SK-N-SH (cell line): ENCODE measurements around the gene ZFHX3. TPM values are rescaled to one million over a fixed set of nuclear protein-coding genes. Genes with fewer than 3 reads are reported as not detected.

Source experiments
- CTCF ChIA-PET: fragments of 300-600, 350-600 bp; formaldehyde crosslinking; extraction: SDS; loops from one replicate; lab custom pipeline; 2021; lab: Yijun Ruan, JAX
- POLR2A ChIA-PET: fragments of 350-600 bp; sonication (Branson Sonifier 250); formaldehyde crosslinking; extraction: SDS; loops from one replicate; lab custom pipeline; 2020; ENCODE audit warnings: antibody characterized with exemption, inconsistent platforms; lab: Yijun Ruan, JAX
- DNase-seq: peaks from one replicate; pipeline ENCODE4 v3.0.0; 2012
- H2AFZ ChIP-seq: fragments of 200-600 bp; sonication (generic); 2 replicates; pipeline ENCODE4 v1.8.1; 2016; ENCODE audit warnings: antibody characterized with exemption, mild to moderate bottlenecking, low read depth
- H3F3A ChIP-seq: fragments of 200-600 bp; sonication (generic); replicated peaks from 2 replicates; pipeline ENCODE3; 2016; ENCODE audit warnings: antibody characterized with exemption, mild to moderate bottlenecking; ENCODE audit not compliant: insufficient read depth
- H3K27ac ChIP-seq, 2 experiments: fragments of 200-500 bp in 1 of 2; fragments of 200-600 bp in 1 of 2; sonication (Bioruptor generic) in 1 of 2; sonication (generic), shearing (Covaris generic) in 1 of 2; 2 replicates each; pipeline versions ENCODE4 v1.5.1 to v1.6.1; 2014 to 2016; ENCODE audit warnings: low read depth in 2 of 2, inconsistent platforms in 1 of 2, low read length in 1 of 2, mild to moderate bottlenecking in 1 of 2, mixed read lengths in 1 of 2
- H3K27me3 ChIP-seq: fragments of 200-600 bp; sonication (generic), shearing (Covaris generic); 2 replicates; pipeline ENCODE4 v1.6.1; 2016; ENCODE audit warnings: mixed run types; ENCODE audit not compliant: insufficient read depth
- H3K36me3 ChIP-seq, 2 experiments: fragments of 200-500 bp in 1 of 2; fragments of 200-600 bp in 1 of 2; sonication (Bioruptor generic) in 1 of 2; sonication (generic) in 1 of 2; replicated peaks in 1 of 2; 2 replicates each; pipeline versions ENCODE3 to v1.5.1; 2014 to 2016; ENCODE audit warnings: low read length in 1 of 2, mild to moderate bottlenecking in 1 of 2; ENCODE audit not compliant: insufficient read depth in 2 of 2, control insufficient read depth in 1 of 2
- H3K4me1 ChIP-seq, 2 experiments: fragments of 200-500 bp in 1 of 2; fragments of 200-600 bp in 1 of 2; sonication (Bioruptor generic) in 1 of 2; sonication (generic), shearing (Covaris generic) in 1 of 2; 2 replicates each; pipeline versions ENCODE4 v1.5.1 to v1.6.1; 2014 to 2016; ENCODE audit warnings: low read depth in 1 of 2, low read length in 1 of 2, mixed run types in 1 of 2; ENCODE audit not compliant: insufficient read depth in 2 of 2, control insufficient read depth in 1 of 2
- H3K4me2 ChIP-seq: fragments of 200-600 bp; sonication (generic), shearing (Covaris generic); 2 replicates; pipeline ENCODE4 v1.6.1; 2017; ENCODE audit warnings: mixed run types
- H3K4me3 ChIP-seq, 2 experiments: fragments of 200-500 bp in 1 of 2; fragments of 200-600 bp in 1 of 2; sonication (Bioruptor generic) in 1 of 2; sonication (generic), shearing (Covaris generic) in 1 of 2; 2 replicates each; pipeline versions ENCODE4 v1.5.1 to v1.8.1; 2014 to 2016; ENCODE audit warnings: low read depth in 2 of 2, inconsistent platforms in 1 of 2, low read length in 1 of 2, mild to moderate bottlenecking in 1 of 2, mixed read lengths in 1 of 2, moderate library complexity in 1 of 2
- H3K79me2 ChIP-seq: fragments of 200-600 bp; sonication (generic); 2 replicates; pipeline ENCODE4 v1.8.1; 2017; ENCODE audit warnings: mild to moderate bottlenecking; ENCODE audit not compliant: insufficient read depth
- H3K9ac ChIP-seq: fragments of 200-600 bp; sonication (generic); 2 replicates; pipeline ENCODE4 v1.6.1; 2017; ENCODE audit warnings: mixed run types
- H3K9me2 ChIP-seq: fragments of 200-600 bp; sonication (generic); 2 replicates; pipeline ENCODE4 v1.6.1; 2017; ENCODE audit warnings: mixed run types
- H3K9me3 ChIP-seq: fragments of 200-600 bp; sonication (generic); 2 replicates; pipeline ENCODE4 v1.6.1; 2017; ENCODE audit warnings: mixed run types, mild to moderate bottlenecking, moderate library complexity
- H4K20me1 ChIP-seq: fragments of 200-600 bp; sonication (generic); 2 replicates; pipeline ENCODE4 v1.6.1; 2017; ENCODE audit warnings: mild to moderate bottlenecking, mixed run types; ENCODE audit not compliant: insufficient read depth
- FOXM1 ChIP-seq: IDR thresholded peaks from 2 replicates; pipeline ENCODE4 v1.4.0; 2012; ENCODE audit warnings: low read depth, mild to moderate bottlenecking
- GABPA ChIP-seq: IDR thresholded peaks from 2 replicates; pipeline ENCODE4 v1.4.0; 2012; ENCODE audit warnings: low read depth, mild to moderate bottlenecking
- MEF2A ChIP-seq: IDR thresholded peaks from 2 replicates; pipeline ENCODE4 v1.4.0; 2012; ENCODE audit warnings: low read depth, borderline replicate concordance
- RAD21 ChIP-seq: IDR thresholded peaks from 2 replicates; pipeline ENCODE4 v1.6.1; 2012; ENCODE audit warnings: mild to moderate bottlenecking, low read length
- REST ChIP-seq: IDR thresholded peaks from 2 replicates; pipeline ENCODE4 v1.6.1; 2012; ENCODE audit warnings: mild to moderate bottlenecking, low read depth, low read length, moderate library complexity
- SIN3A ChIP-seq: IDR thresholded peaks from 2 replicates; pipeline ENCODE4 v1.6.1; 2012; ENCODE audit warnings: low read depth, mild to moderate bottlenecking, low read length, moderate library complexity, borderline replicate concordance
- TEAD4 ChIP-seq: IDR thresholded peaks from 2 replicates; pipeline ENCODE4 v1.4.0; 2012; ENCODE audit warnings: mild to moderate bottlenecking, borderline replicate concordance; ENCODE audit not compliant: insufficient read depth
- USF2 ChIP-seq: fragments of 150-350 bp; IDR thresholded peaks from 2 replicates; pipeline ENCODE4 v1.6.1; 2017; ENCODE audit warnings: antibody characterized with exemption, low read length, low read depth, borderline replicate concordance
- WGBS: methylation state at CpG from one replicate; pipeline ENCODE4 v1.1.6; 2017; ENCODE audit warnings: low lambda C conversion rate; 5-methylcytosine and 5-hydroxymethylcytosine counted together
- polyA plus RNA-seq, 3 experiments: library from polyadenylated mRNA; depleted of rRNA; stranded (reverse); fragments of >200 nt; gene quantifications; 2 replicates each; pipeline ENCODE4 v1.2.3, GENCODE V29; 2012
- TF ChIP-seq, protein P1 (sequence below): fragments of 200-600 bp; sonication (generic); IDR thresholded peaks from 2 replicates; pipeline ENCODE4 v1.6.1; 2017; ENCODE audit warnings: antibody characterized with exemption, mild to moderate bottlenecking, moderate library complexity

ZFHX3 gene
- polyA plus RNA-seq, 1 of the 3 experiments (the other 2 are of a cell fraction) = 2.0 TPM

DNA sequence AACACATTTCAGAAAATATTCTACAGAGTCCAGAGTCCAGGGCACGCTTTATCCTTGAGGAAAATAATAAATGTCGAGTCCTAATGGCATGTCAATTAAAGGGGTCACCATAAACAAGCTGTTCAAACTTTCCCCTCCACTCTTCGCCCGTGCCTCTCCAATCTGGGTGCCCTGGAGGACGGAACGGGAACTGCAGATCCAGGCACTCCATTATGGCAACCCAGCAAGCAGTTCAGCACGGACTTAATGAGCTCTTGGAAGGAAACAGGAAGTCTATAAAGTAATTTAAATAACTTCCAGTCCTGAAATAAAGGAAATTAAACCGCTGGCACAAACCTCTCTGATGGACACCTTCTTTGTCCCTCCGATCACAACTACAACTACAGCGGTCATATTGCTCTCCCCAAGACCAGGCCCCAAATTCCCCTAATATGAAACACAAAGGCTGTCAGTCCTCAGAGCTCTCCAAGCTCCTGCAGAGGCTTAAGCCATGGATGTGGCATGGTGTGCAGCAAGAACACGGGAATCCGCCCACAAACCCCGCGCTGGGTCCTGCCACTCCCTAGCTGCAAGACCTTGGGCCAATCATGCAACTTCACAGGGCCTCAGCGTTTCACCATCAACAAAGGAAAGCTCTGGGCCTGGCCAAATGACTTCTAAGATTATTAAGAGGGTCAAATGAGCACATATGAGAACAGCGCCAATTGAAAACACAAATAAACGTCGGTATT lies 52.6 kb downstream of the ZFHX3 start:
- Histone ChIP-seq H2AFZ (no peak overlapping the region), H4K20me1 (peaks cover 33% of the 10 kb centered on the region; the same call in 1 of the 2 replicates), H3K27ac (no peak overlapping the region), H3K36me3 (no peaks in the 10 kb centered on the region), H3K9me2 (no peaks in the 10 kb centered on the region), H3K9ac (no peak overlapping the region), H3K4me2 (no peak overlapping the region), H3K9me3 (no peaks in the 10 kb centered on the region), H3K27me3 (no peaks in the 10 kb centered on the region), H3K4me3 (no peak overlapping the region), H3F3A (peaks cover 9% of the 10 kb centered on the region), H3K79me2 (peaks cover 99% of the 10 kb centered on the region), H3K4me1 (peaks cover 23 to 29% of the 10 kb centered on the region in 2 experiments; a peak in 3 of 4 replicates)
- TF ChIP-seq, protein P1, sequence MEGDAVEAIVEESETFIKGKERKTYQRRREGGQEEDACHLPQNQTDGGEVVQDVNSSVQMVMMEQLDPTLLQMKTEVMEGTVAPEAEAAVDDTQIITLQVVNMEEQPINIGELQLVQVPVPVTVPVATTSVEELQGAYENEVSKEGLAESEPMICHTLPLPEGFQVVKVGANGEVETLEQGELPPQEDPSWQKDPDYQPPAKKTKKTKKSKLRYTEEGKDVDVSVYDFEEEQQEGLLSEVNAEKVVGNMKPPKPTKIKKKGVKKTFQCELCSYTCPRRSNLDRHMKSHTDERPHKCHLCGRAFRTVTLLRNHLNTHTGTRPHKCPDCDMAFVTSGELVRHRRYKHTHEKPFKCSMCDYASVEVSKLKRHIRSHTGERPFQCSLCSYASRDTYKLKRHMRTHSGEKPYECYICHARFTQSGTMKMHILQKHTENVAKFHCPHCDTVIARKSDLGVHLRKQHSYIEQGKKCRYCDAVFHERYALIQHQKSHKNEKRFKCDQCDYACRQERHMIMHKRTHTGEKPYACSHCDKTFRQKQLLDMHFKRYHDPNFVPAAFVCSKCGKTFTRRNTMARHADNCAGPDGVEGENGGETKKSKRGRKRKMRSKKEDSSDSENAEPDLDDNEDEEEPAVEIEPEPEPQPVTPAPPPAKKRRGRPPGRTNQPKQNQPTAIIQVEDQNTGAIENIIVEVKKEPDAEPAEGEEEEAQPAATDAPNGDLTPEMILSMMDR = peak; percentile 51
- no peak for TF ChIP-seq GABPA
- no peak for TF ChIP-seq REST
- no peak for TF ChIP-seq MEF2A
- no peak for TF ChIP-seq TEAD4
- no peak for TF ChIP-seq FOXM1
- TF ChIP-seq SIN3A = no peak
- TF ChIP-seq USF2 = no peak
- no peak for TF ChIP-seq RAD21
- peak; percentile 34 for DNase-seq
- ChIA-PET CTCF (interaction anchor here (0.7 to 2.1 kb wide), 8 partner anchors 9 to 74 kb away, joined by 3 to 7 read pairs (median 4); no protein-coding TSS in a partner anchor), POLR2A (no interaction called here)
- 87% methylated on average over 18 of the region's 18 CpGs for WGBS
